Measurements from ENCODE around the gene IFNAR2. TPM values are rescaled to one million over a fixed set of nuclear protein-coding genes. Genes with fewer than 3 reads are reported as not detected.

IFNAR2 gene
- total and polyA plus RNA-seq, 8 donors = 7.5 to 22.5 (median 9.2) TPM; not detected in 1

DNA sequence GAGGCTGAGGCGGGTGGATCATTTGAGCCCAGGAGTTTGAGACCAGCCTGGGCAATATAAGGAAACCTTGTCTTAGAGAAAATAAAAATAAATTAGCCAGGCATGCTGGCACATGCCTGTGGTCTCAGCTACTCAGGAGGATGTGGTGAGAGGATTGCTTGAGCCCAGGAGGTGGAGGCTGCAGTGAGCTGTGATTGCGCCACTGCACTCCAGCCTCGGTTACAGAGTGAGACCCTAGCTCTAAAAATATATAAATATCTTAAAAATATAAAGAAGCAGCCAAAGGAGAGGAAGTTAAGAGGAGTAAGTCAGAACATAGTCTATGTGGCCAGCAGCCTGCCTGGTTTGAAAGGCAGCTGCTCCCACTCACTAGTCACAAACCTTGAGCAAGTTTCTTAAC is 31.9 kb downstream of the IFNAR2 start:
- Histone ChIP-seq H3K4me3 (no peak overlapping the region), H3K9me3 (no peaks in the 10 kb centered on the region), H3K4me1 (peaks cover 6 to 22% (median 8%) of the 10 kb centered on the region in 4 donors), H3K27ac (no peak overlapping the region), H3K27me3 (no peaks in the 10 kb centered on the region), H3K36me3 (peaks cover 7 to 40% (median 33%) of the 10 kb centered on the region in 4 donors)
- TF ChIP-seq POLR2AphosphoS5 (IDR thresholded peaks at IDR 0.05) (no peak), POLR2A (IDR thresholded peaks at IDR 0.05) (no peak), EP300 (IDR thresholded peaks at IDR 0.05) (no peak)
- TF ChIP-seq, protein P1, sequence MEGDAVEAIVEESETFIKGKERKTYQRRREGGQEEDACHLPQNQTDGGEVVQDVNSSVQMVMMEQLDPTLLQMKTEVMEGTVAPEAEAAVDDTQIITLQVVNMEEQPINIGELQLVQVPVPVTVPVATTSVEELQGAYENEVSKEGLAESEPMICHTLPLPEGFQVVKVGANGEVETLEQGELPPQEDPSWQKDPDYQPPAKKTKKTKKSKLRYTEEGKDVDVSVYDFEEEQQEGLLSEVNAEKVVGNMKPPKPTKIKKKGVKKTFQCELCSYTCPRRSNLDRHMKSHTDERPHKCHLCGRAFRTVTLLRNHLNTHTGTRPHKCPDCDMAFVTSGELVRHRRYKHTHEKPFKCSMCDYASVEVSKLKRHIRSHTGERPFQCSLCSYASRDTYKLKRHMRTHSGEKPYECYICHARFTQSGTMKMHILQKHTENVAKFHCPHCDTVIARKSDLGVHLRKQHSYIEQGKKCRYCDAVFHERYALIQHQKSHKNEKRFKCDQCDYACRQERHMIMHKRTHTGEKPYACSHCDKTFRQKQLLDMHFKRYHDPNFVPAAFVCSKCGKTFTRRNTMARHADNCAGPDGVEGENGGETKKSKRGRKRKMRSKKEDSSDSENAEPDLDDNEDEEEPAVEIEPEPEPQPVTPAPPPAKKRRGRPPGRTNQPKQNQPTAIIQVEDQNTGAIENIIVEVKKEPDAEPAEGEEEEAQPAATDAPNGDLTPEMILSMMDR (IDR thresholded peaks at IDR 0.05) = no peak
- 72 to 85% (median 80%) methylated on average over 3 of the region's 3 CpGs for WGBS, 5 donors
- intact Hi-C loops (cut with DNase I; ENCODE audit: low total_unique reads) = no loop called here
- no peak for DNase-seq

DNA sequence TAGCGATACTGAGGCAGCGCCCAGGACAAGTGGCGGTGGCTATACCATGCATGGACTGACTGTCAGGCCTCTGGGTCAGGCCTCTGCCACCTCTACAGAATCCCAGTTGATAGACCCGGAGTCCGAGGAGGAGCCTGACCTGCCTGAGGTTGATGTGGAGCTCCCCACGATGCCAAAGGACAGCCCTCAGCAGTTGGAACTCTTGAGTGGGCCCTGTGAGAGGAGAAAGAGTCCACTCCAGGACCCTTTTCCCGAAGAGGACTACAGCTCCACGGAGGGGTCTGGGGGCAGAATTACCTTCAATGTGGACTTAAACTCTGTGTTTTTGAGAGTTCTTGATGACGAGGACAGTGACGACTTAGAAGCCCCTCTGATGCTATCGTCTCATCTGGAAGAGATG is 33.2 kb downstream of the IFNAR2 start:
- no peak overlapping the region for H3K27ac ChIP-seq
- H3K4me1 ChIP-seq = peaks cover 8 to 34% (median 18%) of the 10 kb centered on the region in 4 donors
- peaks cover 1 to 27% (median 20%) of the 10 kb centered on the region in 4 donors for H3K36me3 ChIP-seq
- intact Hi-C loops (cut with DNase I; ENCODE audit: low total_unique reads) = no loop called here
- DNase-seq = no peak
- no peaks in the 10 kb centered on the region for H3K9me3 ChIP-seq
- no peaks in the 10 kb centered on the region for H3K27me3 ChIP-seq
- TF ChIP-seq POLR2AphosphoS5 (IDR thresholded peaks at IDR 0.05) = no peak
- no peak for TF ChIP-seq EP300 (IDR thresholded peaks at IDR 0.05)
- TF ChIP-seq POLR2A (IDR thresholded peaks at IDR 0.05) = no peak
- WGBS, 5 donors = 93 to 98% (median 96%) methylated on average over 11 of the region's 11 CpGs
- no peak overlapping the region for H3K4me3 ChIP-seq

DNA sequence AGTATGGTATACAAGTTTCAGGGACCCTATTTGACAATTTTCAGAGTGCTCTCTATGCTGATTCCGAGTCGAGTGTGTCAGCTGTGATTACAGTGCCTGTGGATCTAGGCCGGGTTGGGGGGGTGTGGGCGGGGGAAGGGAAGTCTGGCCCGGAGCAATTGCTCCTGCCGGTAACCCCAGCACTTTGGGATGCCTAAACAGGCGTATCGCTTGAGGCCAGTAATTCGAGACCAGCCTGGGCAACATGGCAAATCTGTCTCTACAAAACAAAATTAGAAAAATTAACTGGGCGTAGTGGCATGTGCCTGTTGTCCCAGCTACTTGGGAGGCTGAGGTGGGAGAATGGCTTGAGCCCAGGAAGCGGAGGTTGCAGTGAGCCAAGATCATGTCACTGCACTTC is 34.8 kb downstream of the IFNAR2 start:
- Histone ChIP-seq H3K9me3 (no peaks in the 10 kb centered on the region), H3K36me3 (peaks cover 0 to 24% (median 22%) of the 10 kb centered on the region in 4 donors), H3K27ac (peak overlapping the region in 2 of 5 donors; percentile 93 to 96), H3K4me1 (peaks cover 24 to 50% (median 30%) of the 10 kb centered on the region in 4 donors), H3K4me3 (no peak overlapping the region), H3K27me3 (no peaks in the 10 kb centered on the region)
- 89 to 95% (median 92%) methylated on average over 10 to 11 of the region's 11 CpGs for WGBS, 5 donors
- intact Hi-C loops (cut with DNase I; ENCODE audit: low total_unique reads) = no loop called here
- DNase-seq = no peak
- TF ChIP-seq EP300 (IDR thresholded peaks at IDR 0.05) (no peak), POLR2A (IDR thresholded peaks at IDR 0.05) (no peak), POLR2AphosphoS5 (IDR thresholded peaks at IDR 0.05) (no peak)
- TF ChIP-seq, protein P1 (IDR thresholded peaks at IDR 0.05) = no peak

DNA sequence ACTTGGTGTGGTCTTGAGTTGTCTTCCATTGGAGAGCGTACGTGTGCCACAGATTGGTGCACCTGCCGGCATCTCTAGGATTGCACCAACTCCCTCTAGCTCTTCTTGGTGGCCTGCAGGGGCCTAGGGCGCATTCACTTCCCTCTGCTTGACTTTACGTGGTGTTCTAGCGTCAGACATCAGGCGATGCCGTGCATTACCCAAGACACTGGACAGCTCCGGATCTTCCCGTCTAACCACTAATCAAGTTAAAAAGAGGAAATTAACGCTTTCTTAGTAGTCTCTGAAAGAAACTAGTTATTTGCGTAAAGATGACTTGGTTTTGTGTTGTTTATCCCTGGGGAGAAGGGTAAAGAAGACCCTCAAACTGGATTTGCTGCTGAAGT is 35.9 kb downstream of the IFNAR2 start:
- 20 to 30% (median 26%) methylated on average over 12 of the region's 12 CpGs for WGBS, 5 donors
- intact Hi-C loops (cut with DNase I; ENCODE audit: low total_unique reads) = no loop called here
- TF ChIP-seq, protein P1 (IDR thresholded peaks at IDR 0.05) = no peak
- peak in 1 of 3 donors; percentile 36 for TF ChIP-seq POLR2AphosphoS5 (IDR thresholded peaks at IDR 0.05)

DNA sequence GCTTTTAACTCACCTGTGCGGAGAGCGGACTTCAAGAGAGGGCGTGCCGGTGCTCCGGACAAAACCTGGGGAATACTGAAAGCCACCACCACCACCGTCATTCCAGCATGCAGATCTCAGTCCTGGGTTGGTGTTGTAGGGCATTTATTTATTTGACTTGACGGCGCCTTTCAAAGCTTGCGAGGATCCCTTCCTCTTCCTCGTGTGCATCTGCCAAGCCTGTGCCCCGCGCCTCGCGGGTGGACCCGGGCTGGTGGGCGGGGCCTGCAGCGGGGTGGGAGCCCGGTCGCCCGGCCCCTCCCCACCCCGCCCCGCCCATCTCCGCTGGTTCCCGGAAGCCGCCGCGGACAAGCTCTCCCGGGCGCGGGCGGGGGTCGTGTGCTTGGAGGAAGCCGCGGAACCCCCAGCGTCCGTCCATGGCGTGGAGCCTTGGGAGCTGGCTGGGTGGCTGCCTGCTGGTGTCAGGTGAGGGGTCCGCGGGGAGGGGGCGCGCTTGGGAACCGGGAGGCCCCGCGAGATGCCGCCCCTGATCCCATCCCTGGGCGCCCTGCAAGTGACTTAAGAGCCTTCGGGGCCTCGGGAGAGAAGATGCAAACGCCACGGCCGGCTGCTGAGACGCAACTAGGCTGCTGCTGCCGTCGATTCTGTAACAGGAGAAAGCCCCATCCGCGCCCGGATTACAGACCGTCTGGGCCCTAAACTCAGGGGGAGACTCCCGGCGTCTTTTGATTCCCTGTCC is 36.5 kb downstream of the IFNAR2 start, which contains the start of gene IL10RB:
TSS of gene IL10RB (plus strand) at position 318 of the 739 bp plus-strand sequence. CDS start at position 417, 99 bp downstream.
- peak; percentile 78 to 94 for DNase-seq
- 1 to 2% (median 1%) methylated on average over 17 to 60 of the region's 60 CpGs for whole genome bisulfite sequencing, 5 donors
- H3K9me3 ChIP-seq = no peaks in the 10 kb centered on the region
- H3K4me1 ChIP-seq = peaks cover 30 to 66% (median 38%) of the 10 kb centered on the region in 4 donors
- peak within 1 kb of the TSS; percentile 91 to 96 (median 93) for H3K27ac ChIP-seq
- intact Hi-C loops (cut with DNase I; ENCODE audit: low total_unique reads) = no loop called here
- H3K36me3 ChIP-seq = peaks cover 0 to 38% (median 37%) of the 10 kb centered on the region in 4 donors
- H3K4me3 ChIP-seq = peak within 1 kb of the TSS; percentile 56 to 98 (median 84)
- no peaks in the 10 kb centered on the region for H3K27me3 ChIP-seq
- TF ChIP-seq POLR2AphosphoS5 (IDR thresholded peaks at IDR 0.05) = peak in 2 of 3 donors; percentile 61 to 76
- TF ChIP-seq, protein P1 (IDR thresholded peaks at IDR 0.05) = no peak

More for the DNA sequence above, 35.9 kb downstream of the IFNAR2 start:
- Histone ChIP-seq H3K36me3 (peaks cover 0 to 32% (median 31%) of the 10 kb centered on the region in 4 donors), H3K27me3 (no peaks in the 10 kb centered on the region), H3K4me1 (peaks cover 30 to 61% (median 38%) of the 10 kb centered on the region in 4 donors), H3K4me3 (peak overlapping the region; percentile 56 to 98 (median 84)), H3K9me3 (no peaks in the 10 kb centered on the region), H3K27ac (peak overlapping the region in 4 of 5 donors; percentile 92 to 96 (median 94))
- peak; percentile 44 to 75 for DNase-seq
